Left colon (tissue), 2 donors: ENCODE data around the gene STYXL1. TPM values are rescaled to one million over a fixed set of nuclear protein-coding genes. Genes with fewer than 3 reads are reported as not detected.

Experiments
- ATAC-seq: fragments of 200-7000 bp; cut with Tn5 transposase; one replicate; pipeline ENCODE4 v1.9.1; 2020; ENCODE audit warnings: mild to moderate bottlenecking, moderate library complexity
- DNase-seq, 2 donors: peaks; one replicate each; pipeline ENCODE4 v3.0.0-alpha.2; 2020
- intact Hi-C, 2 donors: fragments of 100-400 bp; cut with DNase I in 1 of 2; cut with micrococcal nuclease in 1 of 2; formaldehyde crosslinking; loops; one replicate each; pipeline versions ENCODE4 v1.11.2 to v1.14.0; 2022; cut with DNase I, micrococcal nuclease
- total RNA-seq, 2 donors: library from RNA; stranded (reverse); fragmentation: NEBNext Ultra II Directional; extraction: Animal tissue kit (Norgen Biotek cat#: 25700); gene quantifications; one replicate each; pipeline ENCODE4 v1.2.1, GENCODE V29; 2021
- donor health status: DM: no; HTN: no; CAD: no.
- donor health status: DM: yes; HTN: yes; CAD: no.

STYXL1 gene
- total RNA-seq, 2 donors from 2014 or later: 19.0 to 26.0 TPM

DNA sequence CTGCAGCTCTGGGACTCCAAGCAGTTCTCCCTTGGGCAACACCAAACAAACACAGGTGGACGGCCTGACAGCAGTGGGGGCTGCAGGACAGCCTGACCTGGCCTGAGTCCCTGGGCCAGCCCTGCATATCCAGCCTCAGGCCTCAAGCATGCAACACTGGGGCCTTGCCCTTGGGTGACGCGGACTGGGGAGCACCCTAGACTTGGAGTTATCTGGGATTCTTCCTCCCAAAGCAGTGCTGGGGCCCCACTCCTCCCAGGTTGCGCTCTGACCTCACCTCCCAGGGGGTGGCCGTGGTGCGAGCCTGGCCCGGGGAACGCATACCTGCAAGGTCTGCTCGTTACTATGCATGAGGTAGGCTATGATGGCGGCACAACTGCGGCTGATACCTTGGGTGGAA lies 47.2 kb downstream of the STYXL1 start:
- ATAC-seq (no peak), DNase-seq (no peak)
- intact Hi-C loops: no loop called here

DNA sequence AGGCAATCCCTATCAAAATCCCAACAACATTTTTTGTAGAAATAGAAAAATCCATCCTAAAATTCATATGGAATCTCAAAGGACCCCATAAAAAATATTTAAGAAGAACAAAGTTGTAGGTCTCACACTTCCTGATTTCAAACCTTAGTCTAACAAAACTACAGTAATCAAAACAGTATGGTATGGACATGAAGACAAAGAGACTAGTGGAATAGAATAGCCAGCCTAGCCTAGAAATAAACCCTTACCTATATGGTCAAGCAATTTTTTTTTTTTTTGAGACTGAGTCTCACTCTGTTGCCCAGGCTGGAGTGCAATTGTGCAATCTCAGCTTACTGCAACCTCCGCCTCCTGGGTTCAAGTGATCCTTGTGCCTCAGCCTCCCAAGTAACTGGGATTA lies 49.8 kb downstream of the STYXL1 start:
- ATAC-seq: no peak
- intact Hi-C loops: no loop called here
- DNase-seq: no peak

DNA sequence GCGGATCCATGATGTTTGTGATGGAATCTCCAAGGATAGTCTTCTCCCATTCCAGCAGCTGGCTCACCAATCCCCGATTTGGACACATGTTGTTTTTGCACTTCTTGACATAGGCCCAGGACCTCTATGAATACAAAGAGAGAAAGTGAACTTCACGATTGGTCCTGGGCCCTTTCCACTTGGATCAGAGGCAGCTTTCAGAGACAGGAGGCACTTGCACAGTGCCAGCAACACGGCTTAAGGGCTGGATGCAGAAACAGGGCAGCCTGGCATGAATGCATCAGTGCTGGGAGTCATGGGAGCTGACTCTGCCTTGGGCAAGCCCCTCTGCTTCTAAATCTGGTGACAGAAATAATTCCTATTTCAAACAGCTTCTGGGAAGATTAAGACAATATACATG lies 51.3 kb downstream of the STYXL1 start:
- ATAC-seq: no peak
- intact Hi-C loops: no loop called here
- no peak for DNase-seq

DNA sequence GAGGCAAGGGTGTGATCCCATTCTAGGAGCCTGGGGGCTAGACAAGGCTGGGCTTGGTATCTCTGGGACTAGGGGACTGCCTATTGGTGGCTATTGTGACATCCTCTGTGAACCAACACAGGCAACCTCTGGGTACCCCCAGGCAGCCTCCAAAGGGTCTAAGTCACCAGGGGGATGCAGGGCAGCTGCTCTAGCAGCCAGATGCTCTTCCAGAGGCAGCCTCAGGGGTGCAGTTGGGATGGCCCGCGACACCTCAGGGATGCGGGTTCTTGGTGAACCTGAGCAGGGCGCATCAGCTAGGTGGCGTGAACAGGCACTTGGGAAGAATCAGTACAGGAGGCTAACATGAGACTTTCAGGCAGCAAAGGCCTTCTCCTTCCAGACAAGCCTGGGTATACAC lies 51.8 kb downstream of the STYXL1 start:
- ATAC-seq (no peak), DNase-seq (peak in 1 of 2 donors; percentile 25)
- intact Hi-C loops: no loop called here

DNA sequence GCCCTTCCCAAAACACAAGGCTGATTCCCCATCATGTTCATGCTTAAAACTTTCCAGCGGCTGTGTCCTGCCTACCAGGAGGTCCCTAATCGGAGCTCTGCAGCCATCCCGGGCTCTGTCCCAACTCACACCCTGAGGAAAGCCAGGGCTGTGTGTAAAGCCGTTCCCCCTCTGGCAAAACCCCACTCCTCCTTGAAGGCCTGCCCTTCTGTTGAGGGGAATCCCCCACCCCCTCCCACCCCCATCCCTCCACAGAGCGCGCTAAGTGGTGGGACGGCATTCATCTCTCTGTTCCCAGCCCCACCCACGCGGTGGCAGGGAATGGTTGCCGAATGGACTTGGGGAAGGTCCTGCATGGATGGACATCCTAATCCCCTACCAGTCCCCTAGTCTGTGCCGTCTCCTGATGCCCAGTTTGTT lies 52.7 kb downstream of the STYXL1 start:
- DNase-seq: peak in 1 of 2 donors; percentile 44
- no peak for ATAC-seq
- intact Hi-C loops: no loop called here

DNA sequence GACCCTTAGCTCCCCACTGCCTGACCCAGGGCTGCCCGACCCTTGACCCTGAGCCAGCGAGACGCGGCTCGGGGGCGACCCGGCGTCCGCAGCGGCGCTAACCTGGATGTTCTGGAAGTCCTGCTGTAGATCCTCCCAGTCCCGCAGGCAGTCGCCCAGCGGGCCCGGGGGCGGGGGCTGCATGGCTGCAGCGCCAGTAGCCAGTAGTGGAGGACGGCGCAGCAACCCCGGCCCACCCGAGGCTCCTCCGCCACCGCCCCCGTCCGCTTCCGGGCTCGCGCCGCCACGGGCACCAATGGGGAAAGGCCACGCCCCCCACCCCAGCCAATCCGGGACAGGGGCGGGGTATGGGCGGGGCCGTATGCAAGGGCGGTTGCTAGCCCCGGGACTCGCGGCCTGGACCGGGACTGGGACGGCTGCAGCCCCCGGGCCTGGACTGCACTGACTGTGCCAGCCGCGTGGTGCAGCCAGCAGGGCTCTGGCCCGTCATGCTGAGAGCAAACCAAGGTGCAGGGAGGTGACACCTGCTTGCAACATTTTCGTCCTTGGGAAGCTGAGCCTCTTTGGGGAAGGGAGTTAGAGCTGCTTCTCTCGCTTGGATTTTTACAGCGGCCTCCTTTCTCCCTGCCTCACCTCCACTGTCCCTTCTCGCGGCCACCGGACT lies 53.3 kb downstream of the STYXL1 start, which contains the start of gene TMEM120A:
TMEM120A (minus strand) TSS at position 208 of the 664 bp plus-strand sequence; CDS start at position 183, 25 bp downstream.
- peak; percentile 96 to 99 for DNase-seq
- intact Hi-C loops: no loop called here
- ATAC-seq: peak; percentile 92

DNA sequence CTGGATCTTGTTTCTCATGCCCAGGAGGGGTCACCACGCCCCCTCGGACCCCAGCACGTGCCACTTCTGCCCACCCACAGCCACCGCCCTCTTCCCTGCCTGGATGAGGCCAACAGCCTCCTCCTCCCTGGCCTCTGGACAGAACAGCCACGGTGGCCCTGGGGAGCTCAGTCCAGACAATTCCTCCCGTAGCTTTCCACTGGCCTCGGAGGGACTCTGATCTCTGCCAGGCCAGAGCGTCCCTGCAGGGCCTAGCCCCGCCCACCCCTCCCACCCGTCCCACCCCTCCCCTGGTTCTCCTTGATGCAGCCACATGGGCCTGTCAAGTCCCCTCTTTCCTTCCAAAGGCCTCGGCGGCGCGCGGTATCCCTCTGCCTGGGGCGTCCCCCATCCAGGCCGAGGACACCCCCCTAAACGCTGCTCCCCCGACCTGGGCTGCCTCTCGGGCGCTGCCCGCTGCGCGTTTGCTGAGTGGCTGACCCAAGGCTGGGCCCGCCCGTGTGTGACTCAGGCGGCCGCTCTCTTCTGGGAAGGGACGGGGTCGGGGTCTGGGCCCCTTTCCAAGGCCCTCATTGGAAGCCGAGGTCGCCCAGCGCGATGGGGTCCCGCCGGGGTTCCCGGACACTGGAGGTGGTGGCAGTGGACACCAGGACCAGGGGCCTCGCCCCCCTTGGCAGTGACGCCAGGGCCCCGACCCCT lies 54.0 kb downstream of the STYXL1 start:
- DNase-seq (peak; percentile 67 to 72), ATAC-seq (peak; percentile 52)
- intact Hi-C loops: no loop called here

DNA sequence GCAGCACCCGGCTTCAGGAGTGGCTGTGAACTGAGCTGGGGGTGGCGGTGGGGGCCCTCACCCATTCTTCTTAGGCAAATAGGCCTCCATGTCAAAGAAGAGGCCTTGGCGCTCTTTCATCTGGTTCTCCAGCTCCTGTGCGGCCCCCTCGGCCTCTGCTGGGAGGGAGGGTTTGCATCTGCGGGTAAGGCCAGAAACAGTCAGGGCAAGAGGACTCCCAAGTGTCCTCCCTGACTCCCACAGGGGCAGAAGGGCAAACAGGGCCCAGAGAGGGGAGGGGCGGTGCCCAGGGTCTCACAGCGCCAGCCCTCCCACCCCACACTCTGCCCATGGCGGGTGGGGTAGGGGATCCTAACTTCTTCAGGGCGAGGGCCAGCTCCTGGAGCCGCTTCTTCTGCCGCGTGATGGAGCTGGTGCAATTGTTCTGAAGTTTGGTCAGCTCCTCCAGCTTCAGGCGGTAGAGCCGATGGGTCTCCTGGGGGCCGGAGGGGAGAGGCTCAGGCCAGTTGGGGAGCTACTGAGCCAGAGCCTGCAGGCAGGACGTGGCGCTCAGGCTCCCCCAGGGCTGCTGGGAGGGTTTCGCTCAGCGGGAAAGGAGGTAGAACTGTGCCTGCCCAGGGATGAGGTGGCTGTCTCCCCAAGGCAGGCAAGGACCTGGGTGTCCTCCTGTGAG lies 55.6 kb downstream of the STYXL1 start:
- ATAC-seq: no peak
- intact Hi-C loops: no loop called here
- DNase-seq: no peak

DNA sequence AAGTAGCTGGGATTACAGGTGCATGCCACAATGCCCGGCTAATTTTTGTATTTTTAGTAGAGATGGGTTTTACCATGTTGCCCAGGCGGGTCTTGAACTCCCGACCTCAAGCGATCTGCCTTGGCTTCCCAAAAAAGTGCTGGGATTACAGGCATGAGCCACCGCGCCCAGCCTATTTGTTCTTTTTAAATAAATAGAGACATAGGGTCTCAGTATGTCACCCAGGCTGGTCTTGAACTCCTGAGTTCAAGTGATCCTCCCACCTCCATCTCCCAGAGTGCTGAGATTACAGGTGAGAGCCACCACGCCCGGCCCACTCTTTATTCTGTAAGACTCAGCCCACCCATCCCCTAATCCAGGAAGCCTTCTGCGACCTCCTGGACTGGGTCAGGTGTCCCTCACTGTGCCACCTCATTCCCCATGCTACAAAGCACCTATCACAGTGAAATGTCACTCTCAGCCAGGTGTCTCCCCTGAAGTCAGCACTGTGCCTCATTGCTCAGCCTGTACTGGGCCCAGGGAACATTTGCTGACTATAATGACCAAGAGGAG lies 56.2 kb downstream of the STYXL1 start:
- intact Hi-C loops: no loop called here
- no peak for DNase-seq
- no peak for ATAC-seq

DNA sequence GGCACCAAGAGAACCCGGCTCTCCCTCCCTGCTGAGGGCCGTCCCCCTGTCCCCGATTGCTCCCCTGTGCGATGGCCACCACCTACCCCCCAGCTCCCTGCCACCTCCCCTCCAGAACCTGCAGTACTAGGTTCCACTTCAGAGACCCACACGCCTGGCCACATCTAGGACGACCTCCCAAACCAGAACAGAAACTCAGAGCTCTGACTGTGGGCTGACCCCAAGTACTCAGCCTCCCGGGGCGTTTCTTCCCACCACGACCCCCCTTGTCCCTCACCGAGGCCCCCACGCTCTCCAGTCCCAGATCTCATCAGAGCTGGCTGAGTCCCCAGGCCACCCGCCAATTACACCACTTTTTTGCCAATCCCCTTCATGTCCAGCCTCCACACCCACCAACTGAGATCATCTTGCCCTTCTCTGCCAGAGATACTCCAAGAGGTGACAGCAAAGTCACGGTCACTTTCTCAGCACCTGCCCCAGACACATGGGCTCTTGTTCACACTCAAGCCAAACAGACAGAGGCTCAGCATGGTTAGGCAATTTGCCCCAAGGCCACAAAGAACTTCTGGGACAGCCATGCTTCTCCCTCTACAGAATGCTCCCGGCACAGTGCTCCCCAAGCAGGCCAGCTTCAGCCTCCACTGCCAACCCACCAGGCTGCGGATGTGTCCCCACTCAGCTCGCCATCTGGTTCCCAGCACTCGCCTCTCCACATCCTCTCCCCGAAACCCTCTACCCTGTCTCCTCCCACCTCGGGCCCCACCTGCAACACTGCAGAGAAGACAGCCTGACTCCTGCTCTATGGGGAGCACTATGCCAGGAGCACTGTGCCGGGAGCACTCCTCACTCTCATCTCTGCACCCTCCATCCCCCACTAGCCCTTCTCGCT lies 58.1 kb downstream of the STYXL1 start:
- no peak for ATAC-seq
- DNase-seq: no peak
- intact Hi-C loops: no loop called here

DNA sequence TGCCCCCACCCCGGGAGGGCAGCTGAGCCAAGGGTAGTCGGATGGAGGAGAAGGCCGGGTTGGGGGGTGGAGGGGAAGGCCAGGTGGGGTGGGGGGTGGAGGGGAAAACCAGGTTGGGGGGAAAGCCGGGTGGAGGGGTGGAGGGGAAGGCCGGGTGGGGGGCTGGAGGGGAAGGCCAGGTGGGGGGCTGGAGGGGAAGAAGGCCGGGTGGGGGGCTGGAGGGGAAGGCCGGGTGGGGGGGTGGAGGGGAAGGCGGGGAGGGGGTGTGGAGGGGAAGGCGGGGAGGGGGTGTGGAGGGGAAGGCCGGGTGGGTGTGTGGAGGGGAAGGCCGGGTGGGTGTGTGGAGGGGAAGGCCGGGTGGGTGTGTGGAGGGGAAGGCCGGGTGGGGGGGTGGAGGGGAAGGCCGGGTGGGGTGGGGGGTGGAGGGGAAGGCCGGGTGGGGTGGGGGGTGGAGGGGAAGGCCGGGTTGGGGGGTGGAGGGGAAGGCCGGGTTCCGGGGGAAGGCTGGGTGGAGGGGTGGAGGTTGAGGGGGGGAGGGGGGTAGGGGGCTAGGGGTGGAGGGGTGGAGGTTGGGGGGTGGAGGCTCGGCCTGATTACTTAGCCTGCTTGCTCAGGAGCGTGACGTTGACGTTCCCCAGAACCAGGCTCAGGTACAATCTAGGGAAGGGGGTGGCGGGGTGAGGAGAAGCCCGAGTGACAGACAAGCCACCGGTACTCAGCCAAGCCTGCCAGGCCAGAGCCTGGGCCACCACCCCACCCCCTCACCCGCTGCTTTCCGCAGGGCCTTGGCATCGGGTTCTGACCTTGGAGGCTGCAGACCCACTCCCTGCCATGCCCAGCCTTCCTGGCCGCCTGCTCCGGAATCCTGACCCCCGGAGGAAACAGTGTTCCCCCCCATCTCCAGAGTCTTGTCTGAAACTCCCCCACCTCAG lies 59.0 kb downstream of the STYXL1 start:
- DNase-seq: no peak
- intact Hi-C loops: no loop called here
- no peak for ATAC-seq

DNA sequence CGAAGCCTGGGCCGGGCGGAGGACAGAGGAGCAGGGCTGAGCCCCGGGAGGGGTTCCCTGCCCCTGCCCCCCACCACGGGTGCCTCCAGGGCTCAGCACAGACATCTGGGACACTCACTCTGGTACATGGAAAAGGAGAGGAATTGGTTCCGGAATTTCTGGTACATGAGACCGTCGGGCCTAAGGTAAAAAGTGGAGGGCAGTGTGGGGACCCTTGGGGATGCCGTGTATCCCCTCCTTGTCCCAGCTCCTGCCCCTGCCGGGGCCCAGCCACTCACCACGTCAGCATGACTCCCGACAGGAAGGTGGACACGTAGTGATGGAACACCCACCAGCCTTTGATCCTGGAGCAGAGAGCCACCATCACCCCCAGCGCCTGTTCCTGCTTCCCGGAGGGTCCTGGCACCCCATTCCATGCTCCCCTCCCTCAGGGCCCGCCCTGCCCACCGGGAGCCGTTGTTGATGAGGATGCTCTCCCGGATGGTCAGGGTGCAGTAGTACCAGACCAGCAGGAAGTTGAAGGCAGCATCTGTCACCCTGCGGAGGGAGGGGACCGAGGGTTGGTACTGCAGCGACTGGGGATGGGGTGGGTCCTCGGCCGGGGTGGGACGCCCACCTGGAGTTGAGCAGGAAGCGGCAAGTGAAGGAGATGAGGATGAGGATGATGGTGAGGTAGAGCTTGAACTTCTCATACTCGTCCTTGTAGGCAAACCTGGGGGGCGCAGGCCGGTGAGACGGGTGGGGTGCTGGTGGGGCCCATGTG lies 59.8 kb downstream of the STYXL1 start:
- DNase-seq (no peak), ATAC-seq (no peak)
- intact Hi-C loops: no loop called here

DNA sequence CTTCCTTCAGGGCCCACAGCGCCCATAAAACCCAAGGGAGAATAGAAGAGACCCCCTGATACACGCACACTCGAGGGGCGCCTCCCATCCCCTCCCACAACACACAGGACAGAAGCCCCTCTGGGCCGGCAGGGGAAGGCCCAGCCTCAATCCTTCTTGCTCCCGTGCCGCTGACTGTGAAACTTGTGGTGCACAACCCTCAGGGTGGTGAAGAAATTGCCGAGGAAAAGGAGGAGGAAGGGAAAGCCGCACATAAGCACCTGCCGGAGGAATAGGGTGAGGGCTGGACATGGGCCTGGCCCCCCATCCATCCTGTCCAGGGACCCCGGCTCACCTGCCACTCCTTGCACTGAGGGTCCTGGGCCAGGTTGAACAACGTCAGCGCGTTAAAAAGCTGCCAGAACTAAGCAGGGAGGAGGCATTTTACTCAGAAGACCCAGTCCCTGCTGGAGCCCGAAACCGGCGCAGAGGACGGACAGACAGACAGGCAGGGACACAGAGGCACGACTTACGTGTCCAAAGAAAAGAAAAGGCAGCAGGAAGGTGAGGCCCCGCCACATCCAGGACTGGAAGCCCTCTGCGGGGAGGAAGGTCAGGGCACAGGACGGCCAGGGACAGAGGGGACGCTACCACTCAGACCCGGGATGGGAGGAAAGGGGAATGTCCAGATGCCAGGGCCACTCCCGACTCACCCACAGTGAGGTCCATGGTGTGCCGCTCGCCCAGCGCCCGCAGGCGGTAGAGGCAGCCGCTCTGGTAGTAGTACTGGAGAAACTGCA lies 60.6 kb downstream of the STYXL1 start:
- DNase-seq: no peak
- intact Hi-C loops: no loop called here
- no peak for ATAC-seq

DNA sequence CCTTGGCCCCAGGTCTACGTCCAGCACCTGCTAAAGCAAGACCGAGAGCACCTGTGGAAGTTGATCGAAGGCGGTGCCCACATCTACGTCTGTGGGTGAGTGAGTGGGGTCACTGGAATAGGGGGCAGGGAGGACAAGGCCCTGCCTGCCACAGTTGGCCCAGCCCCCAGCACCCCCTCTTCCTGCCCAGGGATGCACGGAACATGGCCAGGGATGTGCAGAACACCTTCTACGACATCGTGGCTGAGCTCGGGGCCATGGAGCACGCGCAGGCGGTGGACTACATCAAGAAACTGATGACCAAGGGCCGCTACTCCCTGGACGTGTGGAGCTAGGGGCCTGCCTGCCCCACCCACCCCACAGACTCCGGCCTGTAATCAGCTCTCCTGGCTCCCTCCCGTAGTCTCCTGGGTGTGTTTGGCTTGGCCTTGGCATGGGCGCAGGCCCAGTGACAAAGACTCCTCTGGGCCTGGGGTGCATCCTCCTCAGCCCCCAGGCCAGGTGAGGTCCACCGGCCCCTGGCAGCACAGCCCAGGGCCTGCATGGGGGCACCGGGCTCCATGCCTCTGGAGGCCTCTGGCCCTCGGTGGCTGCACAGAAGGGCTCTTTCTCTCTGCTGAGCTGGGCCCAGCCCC lies 61.5 kb downstream of the STYXL1 start:
- ATAC-seq (peak; percentile 7), DNase-seq (no peak)
- intact Hi-C loops: no loop called here

DNA sequence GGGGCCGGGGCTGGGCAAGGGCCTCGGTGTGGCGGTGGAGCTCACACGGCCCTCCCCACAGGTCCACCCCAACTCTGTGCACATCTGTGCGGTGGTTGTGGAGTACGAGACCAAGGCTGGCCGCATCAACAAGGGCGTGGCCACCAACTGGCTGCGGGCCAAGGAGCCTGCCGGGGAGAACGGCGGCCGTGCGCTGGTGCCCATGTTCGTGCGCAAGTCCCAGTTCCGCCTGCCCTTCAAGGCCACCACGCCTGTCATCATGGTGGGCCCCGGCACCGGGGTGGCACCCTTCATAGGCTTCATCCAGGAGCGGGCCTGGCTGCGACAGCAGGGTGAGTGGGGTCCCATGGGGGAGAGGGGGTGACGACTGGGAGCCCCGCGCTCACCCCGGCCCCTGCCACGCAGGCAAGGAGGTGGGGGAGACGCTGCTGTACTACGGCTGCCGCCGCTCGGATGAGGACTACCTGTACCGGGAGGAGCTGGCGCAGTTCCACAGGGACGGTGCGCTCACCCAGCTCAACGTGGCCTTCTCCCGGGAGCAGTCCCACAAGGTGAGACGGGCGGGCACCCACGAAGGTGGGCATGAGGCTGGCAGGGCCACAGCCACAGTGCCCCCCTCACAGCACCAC lies 62.2 kb downstream of the STYXL1 start:
- ATAC-seq (peak; percentile 64), DNase-seq (peak in 1 of 2 donors; percentile 64)
- intact Hi-C loops: no loop called here
